BLaER1 treated with 17β-estradiol and CSF1 and Interleukin-3, amounts not matched to agents 10 nM and 100 nM (cell line): ENCODE data around the gene TMPRSS12.
"Not testable (repeated sequence)": the region's sequence is repeated elsewhere in the genome, so short reads cannot be mapped to it uniquely, and the experiment has no call there.

Source experiments
- H3K27ac ChIP-seq, 11 experiments: shearing (Covaris generic); formaldehyde crosslinking; 2 replicates each; pipeline ENCODE4 v1.8.1; 2022
- H3K27me3 ChIP-seq, 11 experiments: shearing (Covaris generic); formaldehyde crosslinking; 2 replicates each; pipeline ENCODE4 v1.8.1; 2022
- H3K36me3 ChIP-seq, 11 experiments: shearing (Covaris generic); formaldehyde crosslinking; 2 replicates each; pipeline ENCODE4 v1.8.1; 2022
- H3K4me1 ChIP-seq, 10 experiments: shearing (Covaris generic); formaldehyde crosslinking; 2 replicates each; pipeline ENCODE4 v1.8.1; 2022
- H3K4me2 ChIP-seq, 11 experiments: shearing (Covaris generic); formaldehyde crosslinking; 2 replicates each; pipeline ENCODE4 v1.8.1; 2022
- H3K4me3 ChIP-seq, 10 experiments: shearing (Covaris generic); formaldehyde crosslinking; 2 replicates each; pipeline ENCODE4 v1.8.1; 2022
- H3K9ac ChIP-seq, 11 experiments: shearing (Covaris generic); formaldehyde crosslinking; 2 replicates each; pipeline ENCODE4 v1.8.1; 2022
- H3K9me3 ChIP-seq, 11 experiments: shearing (Covaris generic); formaldehyde crosslinking; replicated peaks in 1 of 11; 2 replicates each; pipeline ENCODE4 v1.8.1; 2022
- H4K20me1 ChIP-seq, 11 experiments: shearing (Covaris generic); formaldehyde crosslinking; 2 replicates each; pipeline ENCODE4 v1.8.1; 2022
- Cebpa-rat ChIP-seq, 11 experiments: shearing (Covaris generic); IDR thresholded peaks; 2 replicates each; pipeline ENCODE4 v1.8.1; 2022

Gene TMPRSS12

GRCh38 chr12:50842637-50843493 lies at the start of gene TMPRSS12:
TSS of gene TMPRSS12 (plus strand) at chr12:50842926. CDS start at chr12:50842965, 39 bp downstream.
- H3K36me3 ChIP-seq, result no peaks in the 10 kb centered on the region
- no peak within 1 kb of the TSS for H3K27ac ChIP-seq
- no peaks in the 10 kb centered on the region for H4K20me1 ChIP-seq
- TF ChIP-seq Cebpa-rat (IDR thresholded peaks at IDR 0.05), result no peak
- no peak within 1 kb of the TSS for H3K4me3 ChIP-seq
- H3K4me2 ChIP-seq, result no peak within 1 kb of the TSS
- no peaks in the 10 kb centered on the region for H3K27me3 ChIP-seq
- peaks cover 10 to 32% (median 21%) of the 10 kb centered on the region in 11 experiments; a peak in 21 of 22 replicates for H3K9me3 ChIP-seq
- no peak within 1 kb of the TSS for H3K9ac ChIP-seq
- no peaks in the 10 kb centered on the region for H3K4me1 ChIP-seq

GRCh38 chr12:50799908-50800307 lies 42.8 kb upstream of the TMPRSS12 start:
- no peak overlapping the region for H3K4me2 ChIP-seq
- TF ChIP-seq Cebpa-rat (IDR thresholded peaks at IDR 0.05), result no peak
- peaks cover 69 to 99% (median 92%) of the 10 kb centered on the region in 11 experiments for H3K36me3 ChIP-seq
- no peaks in the 10 kb centered on the region for H3K4me1 ChIP-seq
- H3K27ac ChIP-seq, result no peak overlapping the region
- peaks cover 44 to 75% (median 63%) of the 10 kb centered on the region in 11 experiments for H3K9me3 ChIP-seq
- no peak overlapping the region for H3K4me3 ChIP-seq
- no peak overlapping the region for H3K9ac ChIP-seq
- H3K27me3 ChIP-seq, result no peaks in the 10 kb centered on the region
- peaks cover 0 to 7% (median 0%) of the 10 kb centered on the region in 11 experiments; a peak in 5 of 22 replicates for H4K20me1 ChIP-seq

- Histone ChIP-seq H3K4me2 (no peak overlapping the region), H3K9ac (no peak overlapping the region), H4K20me1 (peaks cover 0 to 10% (median 0%) of the 10 kb centered on the region in 11 experiments; a peak in 5 of 22 replicates), H3K36me3 (peaks cover 67 to 98% (median 91%) of the 10 kb centered on the region in 11 experiments), H3K4me1 (no peaks in the 10 kb centered on the region), H3K27me3 (no peaks in the 10 kb centered on the region), H3K4me3 (no peak overlapping the region), H3K27ac (no peak overlapping the region), H3K9me3 (peaks cover 26 to 50% (median 46%) of the 10 kb centered on the region in 11 experiments)
- no peak for TF ChIP-seq Cebpa-rat (IDR thresholded peaks at IDR 0.05)
Observed at GRCh38 chr12:50803230-50803875, 39.4 kb upstream of the TMPRSS12 start.

- no peak overlapping the region for H3K4me3 ChIP-seq
- H3K4me2 ChIP-seq, result no peak overlapping the region
- no peaks in the 10 kb centered on the region for H3K27me3 ChIP-seq
- no peak overlapping the region for H3K9ac ChIP-seq
- H3K36me3 ChIP-seq, result peaks cover 67 to 98% (median 90%) of the 10 kb centered on the region in 11 experiments
- no peak for TF ChIP-seq Cebpa-rat (IDR thresholded peaks at IDR 0.05)
- H3K9me3 ChIP-seq, result peaks cover 0 to 23% (median 18%) of the 10 kb centered on the region in 11 experiments; a peak in 21 of 22 replicates
- H3K4me1 ChIP-seq, result no peaks in the 10 kb centered on the region
- H3K27ac ChIP-seq, result no peak overlapping the region
- peaks cover 0 to 10% (median 0%) of the 10 kb centered on the region in 11 experiments; a peak in 5 of 22 replicates for H4K20me1 ChIP-seq
Observed at GRCh38 chr12:50806176-50806575, 36.5 kb upstream of the TMPRSS12 start.

- not testable (repeated sequence) for H3K27me3 ChIP-seq, H4K20me1 ChIP-seq, H3K4me3 ChIP-seq, H3K4me2 ChIP-seq, H3K9me3 ChIP-seq, H3K9ac ChIP-seq, H3K27ac ChIP-seq, H3K4me1 ChIP-seq
- H3K36me3 ChIP-seq, result peaks cover 87 to 100% (median 92%) of the 10 kb centered on the region in 11 experiments
Observed at GRCh38 chr12:50809131-50809530, 33.6 kb upstream of the TMPRSS12 start.

GRCh38 chr12:50814921-50815320 lies 27.8 kb upstream of the TMPRSS12 start:
- H3K4me2 ChIP-seq, H3K9me3 ChIP-seq, H4K20me1 ChIP-seq, H3K9ac ChIP-seq, H3K4me3 ChIP-seq, H3K27ac ChIP-seq, H3K27me3 ChIP-seq, H3K4me1 ChIP-seq: not testable (repeated sequence)
- peaks cover 91 to 100% (median 97%) of the 10 kb centered on the region in 11 experiments for H3K36me3 ChIP-seq

GRCh38 chr12:50820177-50820576 lies 22.5 kb upstream of the TMPRSS12 start:
- H3K4me2 ChIP-seq, result no peak overlapping the region
- peaks cover 0 to 3% (median 0%) of the 10 kb centered on the region in 10 experiments; a peak in 1 of 20 replicates for H3K4me1 ChIP-seq
- H3K27me3 ChIP-seq, result no peaks in the 10 kb centered on the region
- H3K36me3 ChIP-seq, result peaks cover 42 to 64% (median 49%) of the 10 kb centered on the region in 11 experiments
- H3K9me3 ChIP-seq, result no peaks in the 10 kb centered on the region
- H3K27ac ChIP-seq, result no peak overlapping the region
- H4K20me1 ChIP-seq, result no peaks in the 10 kb centered on the region; a peak in 1 of 22 replicates
- TF ChIP-seq Cebpa-rat (IDR thresholded peaks at IDR 0.05), result no peak
- H3K9ac ChIP-seq, result no peak overlapping the region
- H3K4me3 ChIP-seq, result no peak overlapping the region

- Histone ChIP-seq H3K4me2 (no peak overlapping the region), H3K9ac (no peak overlapping the region), H3K4me3 (no peak overlapping the region), H3K27me3 (no peaks in the 10 kb centered on the region), H3K36me3 (peaks cover 23 to 45% (median 30%) of the 10 kb centered on the region in 11 experiments), H3K27ac (no peak overlapping the region), H3K4me1 (peaks cover 0 to 4% (median 0%) of the 10 kb centered on the region in 10 experiments; a peak in 1 of 20 replicates), H3K9me3 (no peaks in the 10 kb centered on the region), H4K20me1 (no peaks in the 10 kb centered on the region; a peak in 1 of 22 replicates)
- peak in 1 of 11 experiments; percentile 29; a peak in 1 of 22 replicates for TF ChIP-seq Cebpa-rat (IDR thresholded peaks at IDR 0.05)
Observed at GRCh38 chr12:50822082-50822481, 20.6 kb upstream of the TMPRSS12 start.

GRCh38 chr12:50823724-50824123 lies 19.0 kb upstream of the TMPRSS12 start:
- not testable (repeated sequence) for H3K4me3 ChIP-seq, H4K20me1 ChIP-seq, H3K9me3 ChIP-seq, H3K4me2 ChIP-seq, H3K27ac ChIP-seq, H3K9ac ChIP-seq, H3K27me3 ChIP-seq, H3K4me1 ChIP-seq
- peaks cover 8 to 28% (median 14%) of the 10 kb centered on the region in 11 experiments; a peak in 20 of 22 replicates for H3K36me3 ChIP-seq
